Ramos (cell line): Measurements from ENCODE around the gene ARHGAP28.
"Not testable (repeated sequence)": the region's sequence is repeated elsewhere in the genome, so short reads cannot be mapped to it uniquely, and the experiment has no call there.

Source experiments
- in situ Hi-C: fragments of 300-500 bp; cut with MboI; formaldehyde crosslinking; loops from one replicate; pipeline ENCODE4 v1.14.3; 2022; ENCODE audit warnings: low sequenced_read_pairs; ENCODE audit not compliant: unreplicated experiment

Gene ARHGAP28

DNA sequence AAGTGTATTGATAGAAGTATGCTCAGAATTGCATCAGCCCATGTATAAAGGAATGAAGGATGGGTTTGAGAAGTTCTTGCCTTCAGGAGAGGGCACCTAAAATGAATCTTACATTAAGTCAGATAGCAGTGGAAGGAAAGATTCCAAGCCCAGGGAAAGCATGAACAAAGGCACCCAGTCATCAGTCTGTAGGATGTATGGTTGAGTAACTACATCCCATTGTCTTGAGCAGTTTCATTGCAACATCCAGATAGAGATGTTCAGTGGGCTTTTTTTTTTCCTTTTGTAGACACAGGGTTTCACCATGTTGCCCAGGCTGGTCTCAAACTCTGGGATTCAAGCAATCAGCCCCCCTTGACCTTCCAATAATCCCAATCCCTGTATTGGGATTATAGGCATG lies 80.7 kb downstream of the ARHGAP28 start:
- in situ Hi-C loops: no loop called here

DNA sequence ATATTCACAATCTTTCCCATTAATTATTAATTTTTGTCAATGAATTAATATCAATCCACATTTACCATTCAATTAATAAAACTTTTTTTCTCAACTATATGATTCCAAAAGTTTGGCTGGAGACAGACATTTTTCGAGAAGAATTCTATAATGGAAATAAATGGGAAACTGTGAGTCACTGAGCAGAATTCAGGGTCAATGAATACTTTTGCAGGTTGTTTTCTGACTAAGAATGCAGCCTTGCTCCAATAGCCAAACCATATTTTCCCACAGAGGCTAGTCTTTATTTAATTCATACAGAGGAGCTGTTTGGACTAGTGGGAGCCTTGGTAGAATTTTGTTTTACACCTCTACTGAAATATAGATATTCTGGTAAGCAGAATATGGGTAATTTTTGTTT lies 82.3 kb downstream of the ARHGAP28 start:
- in situ Hi-C loops: no loop called here

DNA sequence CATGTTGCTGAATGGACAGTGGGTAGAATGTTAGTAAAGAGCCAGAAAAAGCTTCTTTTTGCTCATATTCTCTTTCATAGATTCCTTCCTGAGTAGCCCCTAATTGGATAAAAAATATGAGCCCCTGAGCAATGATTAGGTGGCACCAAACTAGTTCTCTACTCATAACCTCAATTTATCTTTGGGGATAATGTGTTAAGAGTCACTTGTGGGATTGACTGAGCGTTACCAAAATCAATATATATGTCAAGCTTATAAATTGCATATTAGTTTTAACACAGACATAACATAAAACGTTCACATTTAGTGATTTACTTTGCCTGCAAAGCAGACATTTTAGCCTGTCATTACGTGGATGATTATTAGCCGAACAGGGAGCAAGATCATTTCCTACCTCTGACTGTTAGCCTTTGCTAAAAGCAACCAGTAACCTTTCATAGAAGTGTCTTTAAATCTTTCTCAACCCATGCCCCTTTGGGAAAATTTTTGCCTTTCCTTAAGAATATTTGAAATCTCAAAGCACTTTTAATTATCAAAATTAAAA lies 85.4 kb downstream of the ARHGAP28 start:
- in situ Hi-C loops: no loop called here

DNA sequence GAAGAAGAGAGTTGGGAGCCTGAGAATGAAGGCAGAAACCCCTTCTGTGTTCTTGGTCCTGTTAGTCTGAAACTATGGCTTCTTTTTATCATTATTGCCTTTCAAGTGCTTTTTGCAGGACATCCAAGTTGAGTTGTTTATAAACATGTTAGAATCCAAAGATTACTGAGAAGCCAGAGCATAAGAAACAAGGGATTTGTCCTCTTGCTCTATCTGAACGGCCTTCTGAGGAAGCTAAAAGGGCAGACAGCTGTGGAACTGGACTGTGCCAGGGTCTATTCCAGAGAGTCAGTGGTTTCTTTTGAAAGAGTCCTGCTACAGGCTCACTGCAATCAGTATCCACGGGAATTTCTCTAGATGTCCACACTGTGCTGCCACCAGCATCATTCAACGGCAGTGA lies 86.6 kb downstream of the ARHGAP28 start:
- in situ Hi-C loops: no loop called here

DNA sequence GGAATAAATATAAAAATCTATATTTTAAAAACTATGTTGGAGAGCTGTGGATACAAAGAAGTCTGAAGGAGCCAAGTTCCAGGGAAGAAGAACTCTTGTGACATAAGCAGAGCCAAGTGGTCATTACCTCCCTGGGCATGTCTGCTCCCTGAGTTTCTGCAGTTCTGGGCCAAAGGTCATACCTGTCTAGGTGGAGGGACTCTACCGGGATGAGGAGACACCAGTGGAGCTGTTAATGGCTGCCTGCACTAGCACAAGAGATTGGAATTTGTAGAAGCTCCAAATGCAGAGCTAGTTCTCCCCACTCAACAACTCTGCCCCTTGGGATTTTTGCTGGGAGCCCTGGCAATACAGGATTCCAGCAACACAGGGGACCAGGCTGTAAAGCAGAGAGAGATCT lies 89.8 kb downstream of the ARHGAP28 start:
- in situ Hi-C loops: no loop called here

DNA sequence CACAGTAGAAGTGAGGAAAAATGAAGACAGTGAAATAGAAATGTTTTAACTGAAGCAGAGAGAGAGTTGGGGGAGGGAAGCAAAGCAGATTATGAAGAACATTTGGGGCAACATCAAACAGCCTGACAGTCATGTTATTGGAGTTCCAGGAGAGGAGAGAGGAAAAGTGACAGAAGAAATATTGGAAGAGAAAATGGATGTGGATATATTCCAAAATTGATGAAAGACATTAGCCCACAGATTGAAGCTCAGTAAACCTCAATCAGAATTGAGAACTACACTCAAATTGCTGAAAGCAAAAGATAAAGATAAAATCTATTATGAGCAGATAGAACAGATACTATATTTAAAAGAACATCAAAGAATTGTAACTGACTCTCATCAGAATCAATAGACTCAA lies 90.8 kb downstream of the ARHGAP28 start:
- in situ Hi-C loops: no loop called here

DNA sequence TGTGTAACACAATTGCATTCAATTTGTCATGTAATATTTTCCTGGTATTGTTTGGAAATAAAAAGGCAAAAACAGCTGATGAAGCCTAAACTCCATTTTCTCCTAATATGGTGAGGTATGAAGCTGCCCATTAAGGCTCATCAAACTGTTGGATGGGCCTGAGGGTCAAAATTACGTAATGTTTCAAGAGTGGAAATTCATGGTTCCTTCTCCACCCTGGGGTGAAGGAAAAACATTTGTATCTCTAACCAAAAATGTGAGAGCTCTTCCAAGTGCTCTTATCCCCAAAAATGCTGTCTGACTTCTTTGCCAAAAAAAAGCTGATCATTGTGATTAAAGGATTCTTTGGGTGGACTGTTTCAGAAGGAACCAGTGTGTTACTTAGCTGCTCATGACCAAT lies 91.8 kb downstream of the ARHGAP28 start:
- in situ Hi-C loops: no loop called here

DNA sequence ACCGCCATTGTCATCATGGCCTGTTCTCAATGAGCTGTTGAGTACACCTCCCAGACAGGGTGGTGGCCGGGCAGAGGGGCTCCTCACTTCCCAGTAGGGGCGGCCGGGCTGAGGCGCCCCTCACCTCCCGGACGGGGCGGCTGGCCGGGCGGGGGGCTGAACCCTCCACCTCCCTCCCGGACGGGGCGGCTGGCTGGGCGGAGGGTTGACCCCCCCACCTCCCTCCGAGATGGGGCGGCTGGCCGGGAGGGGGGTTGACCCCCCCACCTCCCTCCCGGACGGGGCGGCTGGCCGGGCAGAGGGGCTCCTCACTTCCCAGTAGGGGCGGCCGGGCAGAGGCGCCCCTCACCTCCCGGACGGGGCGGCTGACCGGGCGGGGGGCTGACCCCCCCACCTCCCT lies 97.6 kb downstream of the ARHGAP28 start:
- in situ Hi-C loops: not testable (repeated sequence)

DNA sequence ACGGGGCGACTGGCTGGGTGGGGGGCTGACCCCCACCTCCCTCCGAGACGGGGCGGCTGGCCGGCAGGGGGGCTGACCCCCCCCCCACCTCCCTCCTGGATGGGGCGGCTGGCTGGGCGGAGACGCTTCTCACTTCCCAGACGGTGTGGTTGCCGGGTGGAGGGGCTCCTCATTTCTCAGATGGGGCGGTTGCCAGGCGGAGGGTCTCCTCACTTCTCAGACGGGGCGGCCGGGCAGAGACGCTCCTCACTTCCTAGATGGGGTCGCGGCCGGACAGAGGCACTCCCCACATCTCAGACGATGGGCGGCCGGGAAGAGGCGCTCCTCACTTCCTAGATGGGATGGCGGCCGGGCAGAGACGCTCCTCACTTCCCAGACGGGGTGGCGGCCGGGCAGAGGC lies 98.0 kb downstream of the ARHGAP28 start:
- in situ Hi-C loops: not testable (repeated sequence)

DNA sequence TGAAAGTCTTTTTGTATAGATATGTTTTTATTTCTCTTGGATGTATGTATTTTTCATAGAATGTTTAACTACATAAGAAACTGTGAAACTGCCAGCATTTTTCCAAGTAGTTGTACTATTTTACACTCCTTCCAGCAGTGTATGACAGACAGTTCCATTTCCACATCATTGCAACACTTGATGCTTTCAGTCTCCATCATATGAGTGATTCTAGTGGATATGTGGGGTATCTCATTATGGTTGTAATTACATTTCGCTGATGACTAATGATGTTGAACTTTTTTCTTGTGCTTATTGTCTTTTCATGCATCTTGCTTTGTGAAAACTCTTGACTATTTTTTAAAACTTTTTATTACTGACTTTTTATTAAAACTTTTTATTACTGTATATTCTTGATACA lies 101.4 kb downstream of the ARHGAP28 start:
- in situ Hi-C loops: no loop called here

DNA sequence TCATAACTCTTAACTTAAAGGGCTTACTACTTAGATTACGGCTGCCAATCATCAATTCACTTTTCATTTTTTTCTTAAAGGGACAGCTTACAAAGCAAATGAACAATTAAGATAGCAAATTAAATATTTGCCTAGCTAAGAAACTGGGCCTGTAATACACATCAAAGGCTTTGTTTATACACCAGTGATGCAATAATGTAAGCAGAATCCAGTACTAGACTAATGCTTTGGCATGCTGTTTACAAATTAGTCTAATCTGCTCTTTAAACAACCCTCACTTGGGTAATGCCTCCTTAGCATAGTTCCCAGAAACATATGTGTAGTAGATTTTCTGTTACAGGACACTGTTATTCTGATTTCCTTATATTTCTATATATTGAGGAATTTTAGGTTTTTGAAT lies 105.8 kb downstream of the ARHGAP28 start:
- in situ Hi-C loops: no loop called here

DNA sequence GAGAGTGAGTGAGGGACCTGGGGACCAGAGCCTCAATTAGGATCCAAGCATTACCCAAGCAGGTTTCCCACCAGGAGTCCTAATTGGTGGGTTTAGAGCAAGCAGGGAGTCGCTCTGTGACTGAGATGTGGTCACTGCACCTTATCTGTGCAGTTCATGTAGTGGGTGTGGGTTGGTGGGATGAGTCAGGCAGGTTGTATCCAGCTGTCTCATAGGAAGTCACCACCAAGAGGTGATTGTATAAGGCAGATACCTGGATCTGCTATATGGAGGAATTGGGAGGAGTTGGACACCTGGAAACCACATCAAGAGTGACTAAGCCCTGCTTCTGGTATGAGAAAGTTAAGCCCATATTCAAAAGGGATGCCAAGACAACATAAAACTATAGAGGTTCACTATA lies 106.8 kb downstream of the ARHGAP28 start:
- in situ Hi-C loops: no loop called here

DNA sequence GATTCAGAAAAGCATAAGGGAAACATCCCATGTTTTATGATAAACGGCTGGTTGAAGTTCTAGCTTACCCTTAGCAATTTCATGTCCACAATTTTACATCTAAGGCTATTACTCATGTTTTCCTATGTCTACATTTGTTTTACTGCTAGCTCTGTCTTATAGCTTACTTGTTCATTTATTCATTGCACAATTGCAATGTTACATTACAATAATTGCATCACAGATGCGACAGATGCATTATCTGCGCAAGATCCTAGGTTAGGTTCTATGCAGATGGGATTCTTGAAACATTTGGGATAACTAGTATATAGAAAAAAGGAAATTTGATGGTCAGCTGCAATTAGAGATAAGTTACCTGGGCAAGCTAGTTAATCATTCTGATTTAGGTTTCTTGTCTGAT lies 108.4 kb downstream of the ARHGAP28 start:
- in situ Hi-C loops: no loop called here

DNA sequence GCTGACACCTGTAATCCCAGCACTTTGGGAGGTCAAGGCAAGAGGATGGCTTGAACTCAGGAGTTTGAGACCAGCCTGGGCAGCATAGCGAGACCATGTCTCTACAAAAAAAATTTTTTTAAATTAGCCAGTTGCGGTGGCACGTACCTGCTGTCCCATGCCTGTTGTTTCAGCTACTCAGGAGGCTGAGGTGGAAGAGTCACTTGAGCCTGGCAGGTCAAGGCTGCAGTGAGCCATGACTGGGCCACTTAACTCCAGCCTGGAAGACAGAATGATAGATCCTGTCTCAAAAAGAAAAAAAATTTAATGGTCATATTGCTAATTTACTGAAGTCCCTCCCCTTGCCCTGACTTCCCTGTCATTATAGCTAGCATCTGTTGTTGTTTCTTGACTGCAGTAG lies 112.6 kb downstream of the ARHGAP28 start:
- in situ Hi-C loops: no loop called here

DNA sequence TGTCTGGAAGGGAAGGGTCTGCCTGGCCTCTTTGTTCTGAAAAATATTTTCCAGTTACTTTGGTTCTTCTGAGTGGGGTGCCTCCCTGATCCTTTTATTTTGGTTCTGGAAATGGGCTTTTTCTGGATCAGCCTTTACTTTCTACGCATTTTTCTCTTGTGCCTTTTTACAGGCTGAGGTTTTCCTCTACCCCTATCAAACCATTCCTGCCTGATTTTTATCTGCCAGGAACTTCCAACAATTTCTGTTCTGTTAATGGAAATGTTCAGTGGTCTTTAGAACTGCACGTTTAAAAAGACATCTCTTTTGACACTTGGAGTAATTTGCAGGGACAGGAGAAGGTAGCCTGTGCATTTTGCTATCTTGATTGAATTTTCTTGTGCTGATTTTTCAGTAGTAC lies 113.8 kb downstream of the ARHGAP28 start:
- in situ Hi-C loops: no loop called here

DNA sequence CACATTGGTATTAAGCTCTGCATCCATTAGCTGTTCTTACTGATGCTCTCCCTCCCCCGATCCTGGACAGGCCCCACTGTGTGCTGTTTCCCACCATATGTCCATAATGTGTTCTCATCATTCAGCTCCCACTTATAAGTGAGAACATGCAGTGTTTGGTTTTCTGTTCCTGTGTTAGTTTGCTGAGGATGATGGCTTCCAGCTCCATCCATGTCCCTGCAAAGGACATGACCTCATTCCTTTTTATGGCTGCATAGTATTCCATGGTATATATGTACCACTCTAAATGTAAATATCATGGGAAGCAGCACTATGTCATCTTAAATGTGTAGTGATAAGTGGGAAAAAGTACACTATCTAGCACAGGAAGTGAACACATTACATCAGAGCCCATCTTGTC lies 116.0 kb downstream of the ARHGAP28 start:
- in situ Hi-C loops: not testable (repeated sequence)

DNA sequence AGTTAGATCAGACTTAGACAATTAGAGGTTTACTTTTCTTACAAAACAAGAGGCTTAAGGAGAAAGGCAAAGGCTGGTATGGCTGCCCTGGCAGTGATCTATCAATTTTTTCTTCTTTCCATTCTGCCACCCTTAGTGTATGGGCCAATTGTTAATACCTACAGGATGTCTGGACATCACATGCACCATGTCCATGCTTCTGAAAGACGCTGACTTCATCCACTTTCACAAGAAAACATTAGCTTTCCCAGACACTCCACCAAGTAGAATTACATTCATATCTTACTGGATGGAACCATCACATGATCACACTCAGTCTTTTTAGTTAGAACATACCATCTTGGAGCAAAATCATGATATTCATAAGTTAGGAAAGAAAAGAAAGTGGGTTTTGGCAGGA lies 120.9 kb downstream of the ARHGAP28 start:
- in situ Hi-C loops: no loop called here

DNA sequence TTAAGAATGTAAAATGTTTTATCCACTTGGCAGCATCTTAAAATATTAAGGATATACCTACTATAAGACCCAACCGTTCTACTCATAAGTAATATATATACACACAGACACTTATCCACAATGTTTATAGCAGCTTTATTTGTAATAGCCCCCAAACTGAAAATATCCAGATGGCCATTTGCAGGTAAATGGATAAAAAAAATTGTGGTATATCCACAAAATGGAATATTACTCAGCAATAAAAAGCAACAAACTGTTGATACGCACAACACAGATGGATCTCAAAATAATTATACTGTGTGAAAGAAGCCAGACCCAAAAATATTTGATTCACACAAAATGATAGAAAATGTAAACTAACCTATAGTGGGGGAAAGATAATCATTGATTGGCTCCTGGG lies 122.0 kb downstream of the ARHGAP28 start:
- in situ Hi-C loops: no loop called here

DNA sequence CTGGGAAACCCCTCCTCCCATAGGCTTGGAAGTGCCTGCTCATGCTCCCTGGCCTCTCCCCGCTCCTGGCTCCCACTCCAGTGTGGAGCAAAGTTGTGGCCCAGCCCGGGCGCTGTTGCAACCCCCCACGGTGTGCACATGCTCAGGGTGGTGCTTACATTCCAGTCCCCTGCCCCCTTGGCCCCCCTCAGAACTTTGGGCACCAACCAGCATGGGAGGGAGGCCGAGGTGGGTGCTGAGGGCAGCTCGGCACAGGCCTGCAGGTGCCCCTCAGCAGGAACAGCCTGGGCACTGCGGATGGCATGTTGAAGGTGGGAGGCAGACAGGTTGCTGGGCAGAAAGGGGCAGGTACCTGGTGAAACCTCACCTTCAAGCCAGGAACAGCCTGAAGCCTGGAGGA lies 125.3 kb downstream of the ARHGAP28 start:
- in situ Hi-C loops: no loop called here

DNA sequence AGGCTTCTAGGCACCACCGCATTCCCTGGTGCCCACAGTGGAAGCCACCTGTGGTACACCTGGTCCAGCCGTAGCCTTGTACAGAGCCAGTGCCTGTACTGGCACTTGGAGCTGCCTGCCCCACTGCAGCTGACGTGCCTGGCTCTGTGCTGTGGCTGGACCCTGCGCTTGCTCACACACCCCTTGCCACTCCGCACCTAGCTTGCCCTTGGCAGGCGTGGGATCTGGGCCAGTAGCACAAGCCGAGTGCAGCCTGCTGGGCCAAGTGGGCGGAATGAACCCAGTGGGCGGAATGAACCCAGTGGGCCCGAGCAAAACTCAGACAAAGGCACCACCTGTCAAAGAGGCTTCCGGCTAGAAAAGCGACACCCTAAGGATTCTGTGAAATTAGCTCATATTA lies 126.3 kb downstream of the ARHGAP28 start:
- in situ Hi-C loops: no loop called here

DNA sequence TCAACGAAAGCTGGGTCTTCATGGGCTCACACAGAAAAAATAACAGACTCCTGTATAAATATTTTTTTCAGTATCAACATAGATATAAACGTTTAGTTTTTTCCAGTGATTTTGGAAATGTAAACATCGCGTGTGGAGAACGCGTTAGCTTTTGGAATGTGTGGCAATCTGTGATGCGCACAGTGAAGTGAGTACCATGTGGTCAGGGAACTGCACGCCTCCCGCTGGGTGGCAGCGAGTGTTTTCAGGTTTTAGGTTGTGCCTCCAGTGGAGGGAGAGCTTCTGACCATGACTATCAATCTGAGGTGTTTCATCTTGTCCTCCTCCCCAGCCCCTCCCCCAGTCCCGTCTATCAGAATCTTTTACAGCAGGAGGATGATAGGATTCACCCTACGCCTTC lies 127.8 kb downstream of the ARHGAP28 start:
- in situ Hi-C loops: no loop called here

DNA sequence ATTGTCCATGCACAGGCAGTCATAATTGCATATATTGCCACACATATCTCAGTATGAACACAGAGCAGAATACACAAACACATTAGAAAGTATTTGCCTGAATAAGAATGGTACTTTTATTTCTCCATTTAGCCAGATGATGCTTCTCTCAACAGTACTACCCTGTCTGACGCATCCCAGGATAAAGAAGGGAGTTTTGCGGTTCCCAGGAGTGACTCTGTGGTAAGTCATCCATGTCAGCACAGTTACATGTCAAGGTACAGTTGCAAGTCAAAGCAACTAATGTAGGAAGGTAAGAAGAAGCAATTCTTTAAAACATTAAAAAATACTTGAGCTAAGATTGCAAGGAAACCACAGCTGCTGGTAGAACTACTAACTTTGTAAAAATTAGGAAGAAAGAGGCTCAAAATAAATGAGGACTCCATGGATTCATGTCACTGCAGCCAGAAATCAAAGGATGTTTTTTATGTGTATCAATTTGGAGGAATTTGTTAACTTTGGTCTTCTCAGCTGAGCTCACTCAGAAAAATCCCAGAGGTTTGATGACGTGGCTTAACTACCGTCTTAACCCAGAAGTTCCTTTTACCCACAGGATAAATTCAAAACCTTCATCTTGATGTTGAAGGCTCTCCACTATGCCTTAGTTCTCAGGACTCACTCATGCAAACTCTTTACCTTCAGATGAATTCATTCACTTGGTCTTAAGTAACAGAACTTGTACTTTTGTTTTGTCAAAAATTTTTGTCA lies 130.3 kb downstream of the ARHGAP28 start:
- in situ Hi-C loops: no loop called here
